ENCODE measurements around the gene SMCR8. TPM values are rescaled to one million over a fixed set of nuclear protein-coding genes. Genes with fewer than 3 reads are reported as not detected.

Gene SMCR8
- total and polyA plus RNA-seq, 2 donors (not counting 3 experiments of a cell fraction or from before 2014, with no cell fraction given), result 9.5 to 17.6 TPM

DNA sequence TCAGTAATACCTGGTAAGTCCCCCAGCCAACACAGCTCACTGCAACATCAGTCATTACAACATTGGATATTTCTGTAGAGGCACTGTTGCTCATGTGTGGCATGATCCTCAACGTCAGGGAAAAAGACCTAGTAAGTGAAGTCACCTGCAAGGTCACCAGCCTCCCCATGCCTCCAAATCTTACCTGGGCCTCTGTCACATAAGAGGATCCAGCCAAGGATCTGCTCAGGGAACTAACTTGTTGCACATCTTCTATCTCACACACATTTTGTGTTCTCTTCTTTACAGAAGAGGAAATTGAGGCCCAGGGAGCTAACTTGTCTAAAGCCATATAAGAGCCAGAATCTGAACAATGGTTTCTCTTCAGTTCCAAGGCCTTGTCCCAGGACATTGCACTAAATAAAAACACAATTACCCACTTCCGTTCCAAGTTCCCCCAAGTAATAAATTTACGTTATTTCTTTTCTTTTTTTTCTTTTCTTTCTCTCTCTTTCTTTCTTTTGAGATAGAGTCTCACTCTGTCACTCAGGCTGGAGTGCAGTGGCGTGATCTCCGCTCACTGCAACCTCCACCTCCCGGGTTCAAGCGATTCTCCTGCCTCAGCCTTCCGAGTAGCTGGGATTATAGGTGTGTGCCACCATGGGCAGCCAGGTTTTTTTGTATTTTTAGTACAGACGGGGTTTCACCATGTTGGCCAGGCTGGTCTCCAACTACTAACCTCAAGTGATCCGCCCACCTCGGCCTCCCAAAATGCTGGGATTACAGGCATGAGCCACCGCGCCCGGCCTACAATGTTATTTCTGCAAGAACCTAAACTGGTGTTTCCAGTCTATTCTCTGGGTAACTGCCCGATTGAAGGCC is 47.0 kb downstream of the SMCR8 start:
- Histone ChIP-seq H3K9ac (replicated peaks; ENCODE audit: extremely low read depth, insufficient read depth, low read length) (no peak overlapping the region), H3K4me2 (ENCODE audit: insufficient read depth, low read length) (peak overlapping the region; percentile 88), H3K4me1 (ENCODE audit: control insufficient read depth, extremely low read depth, insufficient read depth, low read length) (peaks cover 6% of the 10 kb centered on the region), H3K27ac (ENCODE audit: insufficient read depth, low read depth, low read length) (no peak overlapping the region), H3K4me3 (replicated peaks in 1 of 3; ENCODE audit: insufficient read depth in 1 of 3, low read depth in 1 of 3, low read length in 3 of 3) (peak overlapping the region in 2 of 3 experiments; percentile 59 to 62), H3K9me3 (replicated peaks; ENCODE audit: control insufficient read depth, insufficient read depth, low read length) (no peaks in the 10 kb centered on the region), H3K79me2 (ENCODE audit: control insufficient read depth, insufficient read depth, low read length) (peaks cover 8% of the 10 kb centered on the region), H3K36me3 (ENCODE audit: control insufficient read depth in 2 of 2, extremely low read depth in 1 of 2, insufficient read depth in 2 of 2, low read length in 2 of 2) (no peaks in the 10 kb centered on the region), H4K20me1 (replicated peaks; ENCODE audit: control insufficient read depth, extremely low read depth, insufficient read depth, low read length) (no peaks in the 10 kb centered on the region), H2AFZ (ENCODE audit: low read depth, low read length) (peak overlapping the region; percentile 100), H3K9me1 (replicated peaks; ENCODE audit: control insufficient read depth, extremely low read depth, insufficient read depth, low read length) (no peaks in the 10 kb centered on the region), H3K27me3 (ENCODE audit: control insufficient read depth in 2 of 2, insufficient read depth in 2 of 2, low read length in 2 of 2) (no peaks in the 10 kb centered on the region)
- POLR2A ChIA-PET, result interaction anchor here (0.7 kb wide), 1 partner anchor 115 kb away, joined by 3 read pairs; no protein-coding TSS in a partner anchor
- no TSS peak for BruUV-seq (replicated peaks)
- no peak for FAIRE-seq
- CTCF ChIA-PET, result no interaction called here
- DNase-seq (ENCODE audit: low read depth, low spot score), result no peak
- dilution Hi-C loops (cut with MboI; ENCODE audit: extremely low pct_ligation_motif_present, low sequenced_read_pairs) (no loop called here), intact Hi-C loops (cut with micrococcal nuclease) (no loop called here)
- no peak for TF ChIP-seq GATA2 (IDR thresholded peaks at IDR 0.05; ENCODE audit: insufficient read depth, insufficient read length, low read depth, low read length)
- no peak for TF ChIP-seq FOS (IDR thresholded peaks at IDR 0.05; ENCODE audit: borderline replicate concordance, insufficient read depth, low read length)
- TF ChIP-seq, protein P1, sequence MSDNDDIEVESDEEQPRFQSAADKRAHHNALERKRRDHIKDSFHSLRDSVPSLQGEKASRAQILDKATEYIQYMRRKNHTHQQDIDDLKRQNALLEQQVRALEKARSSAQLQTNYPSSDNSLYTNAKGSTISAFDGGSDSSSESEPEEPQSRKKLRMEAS (IDR thresholded peaks at IDR 0.05; ENCODE audit: insufficient read depth, insufficient read length), result no peak
- TF ChIP-seq MYC (IDR thresholded peaks at IDR 0.05; ENCODE audit: low read depth, low read length), result no peak
- TF ChIP-seq POLR2AphosphoS5 (IDR thresholded peaks at IDR 0.05; ENCODE audit: insufficient read depth, low read depth, low read length), result no peak
- no peak for TF ChIP-seq JUN (IDR thresholded peaks at IDR 0.05; ENCODE audit: borderline replicate concordance, insufficient read depth, insufficient read length, low read depth)
- TF ChIP-seq, protein P2, sequence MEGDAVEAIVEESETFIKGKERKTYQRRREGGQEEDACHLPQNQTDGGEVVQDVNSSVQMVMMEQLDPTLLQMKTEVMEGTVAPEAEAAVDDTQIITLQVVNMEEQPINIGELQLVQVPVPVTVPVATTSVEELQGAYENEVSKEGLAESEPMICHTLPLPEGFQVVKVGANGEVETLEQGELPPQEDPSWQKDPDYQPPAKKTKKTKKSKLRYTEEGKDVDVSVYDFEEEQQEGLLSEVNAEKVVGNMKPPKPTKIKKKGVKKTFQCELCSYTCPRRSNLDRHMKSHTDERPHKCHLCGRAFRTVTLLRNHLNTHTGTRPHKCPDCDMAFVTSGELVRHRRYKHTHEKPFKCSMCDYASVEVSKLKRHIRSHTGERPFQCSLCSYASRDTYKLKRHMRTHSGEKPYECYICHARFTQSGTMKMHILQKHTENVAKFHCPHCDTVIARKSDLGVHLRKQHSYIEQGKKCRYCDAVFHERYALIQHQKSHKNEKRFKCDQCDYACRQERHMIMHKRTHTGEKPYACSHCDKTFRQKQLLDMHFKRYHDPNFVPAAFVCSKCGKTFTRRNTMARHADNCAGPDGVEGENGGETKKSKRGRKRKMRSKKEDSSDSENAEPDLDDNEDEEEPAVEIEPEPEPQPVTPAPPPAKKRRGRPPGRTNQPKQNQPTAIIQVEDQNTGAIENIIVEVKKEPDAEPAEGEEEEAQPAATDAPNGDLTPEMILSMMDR (IDR thresholded peaks at IDR 0.05; ENCODE audit: extremely low read depth in 1 of 2, insufficient read depth in 1 of 2, low read depth in 1 of 2, low read length in 2 of 2), result no peak
- no peak for TF ChIP-seq EZH2 (IDR thresholded peaks at IDR 0.05; ENCODE audit: borderline replicate concordance, low read depth, low read length, severe bottlenecking)
- no peak for TF ChIP-seq POLR2A (IDR thresholded peaks at IDR 0.05; ENCODE audit: low read depth, low read length)
